ENCODE results near the gene G6PC1. TPM values are rescaled to one million over a fixed set of nuclear protein-coding genes. Genes with fewer than 3 reads are reported as not detected.

Gene G6PC1
- total and polyA plus RNA-seq, 2 of the 13 experiments (the other 11 are each of a cell fraction or from before 2014, with no cell fraction given) = 1.7 to 37.9 TPM

DNA sequence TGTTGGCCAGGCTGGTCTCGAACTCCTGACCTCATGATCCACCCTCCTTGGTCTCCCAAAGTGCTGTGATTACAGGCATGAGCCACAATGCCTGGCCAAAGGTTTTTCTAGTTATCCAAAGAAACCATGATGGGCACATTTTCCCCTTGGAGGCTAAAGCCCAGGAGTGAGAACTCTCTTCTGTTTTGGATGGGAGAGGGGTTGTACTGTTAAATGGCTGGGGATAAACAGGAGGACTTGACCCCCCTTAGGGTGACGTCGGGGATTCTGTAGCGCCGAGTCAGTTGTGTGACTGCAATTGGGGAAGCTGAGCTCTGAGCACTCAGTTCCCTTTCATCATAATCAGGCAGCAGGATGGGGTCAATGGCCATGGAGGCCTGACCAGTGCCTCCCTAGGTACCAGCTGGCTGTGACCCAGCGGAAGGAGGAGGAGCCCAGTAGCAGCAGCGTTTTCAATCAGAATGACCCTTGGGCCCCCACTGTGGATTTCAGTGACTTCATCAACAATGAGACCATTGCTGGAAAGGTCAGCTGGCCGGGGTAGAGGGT, 45.5 kb upstream of the G6PC1 start (continued):
- TF ChIP-seq FOXM1 (CRISPR knock-in tag; IDR thresholded peaks at IDR 0.05) (no peak), ZEB1 (IDR thresholded peaks at IDR 0.05; ENCODE audit: insufficient replicate concordance, low read depth) (no peak), HHEX (CRISPR knock-in tag; IDR thresholded peaks at IDR 0.05) (no peak), EEA1 (CRISPR knock-in tag; IDR thresholded peaks at IDR 0.05; ENCODE audit: borderline replicate concordance) (no peak), ZNF629 (CRISPR knock-in tag; conservative IDR thresholded peaks at IDR 0.05) (no peak), MTA3 (CRISPR knock-in tag; IDR thresholded peaks at IDR 0.05) (no peak)
- TF ChIP-seq, protein P1, sequence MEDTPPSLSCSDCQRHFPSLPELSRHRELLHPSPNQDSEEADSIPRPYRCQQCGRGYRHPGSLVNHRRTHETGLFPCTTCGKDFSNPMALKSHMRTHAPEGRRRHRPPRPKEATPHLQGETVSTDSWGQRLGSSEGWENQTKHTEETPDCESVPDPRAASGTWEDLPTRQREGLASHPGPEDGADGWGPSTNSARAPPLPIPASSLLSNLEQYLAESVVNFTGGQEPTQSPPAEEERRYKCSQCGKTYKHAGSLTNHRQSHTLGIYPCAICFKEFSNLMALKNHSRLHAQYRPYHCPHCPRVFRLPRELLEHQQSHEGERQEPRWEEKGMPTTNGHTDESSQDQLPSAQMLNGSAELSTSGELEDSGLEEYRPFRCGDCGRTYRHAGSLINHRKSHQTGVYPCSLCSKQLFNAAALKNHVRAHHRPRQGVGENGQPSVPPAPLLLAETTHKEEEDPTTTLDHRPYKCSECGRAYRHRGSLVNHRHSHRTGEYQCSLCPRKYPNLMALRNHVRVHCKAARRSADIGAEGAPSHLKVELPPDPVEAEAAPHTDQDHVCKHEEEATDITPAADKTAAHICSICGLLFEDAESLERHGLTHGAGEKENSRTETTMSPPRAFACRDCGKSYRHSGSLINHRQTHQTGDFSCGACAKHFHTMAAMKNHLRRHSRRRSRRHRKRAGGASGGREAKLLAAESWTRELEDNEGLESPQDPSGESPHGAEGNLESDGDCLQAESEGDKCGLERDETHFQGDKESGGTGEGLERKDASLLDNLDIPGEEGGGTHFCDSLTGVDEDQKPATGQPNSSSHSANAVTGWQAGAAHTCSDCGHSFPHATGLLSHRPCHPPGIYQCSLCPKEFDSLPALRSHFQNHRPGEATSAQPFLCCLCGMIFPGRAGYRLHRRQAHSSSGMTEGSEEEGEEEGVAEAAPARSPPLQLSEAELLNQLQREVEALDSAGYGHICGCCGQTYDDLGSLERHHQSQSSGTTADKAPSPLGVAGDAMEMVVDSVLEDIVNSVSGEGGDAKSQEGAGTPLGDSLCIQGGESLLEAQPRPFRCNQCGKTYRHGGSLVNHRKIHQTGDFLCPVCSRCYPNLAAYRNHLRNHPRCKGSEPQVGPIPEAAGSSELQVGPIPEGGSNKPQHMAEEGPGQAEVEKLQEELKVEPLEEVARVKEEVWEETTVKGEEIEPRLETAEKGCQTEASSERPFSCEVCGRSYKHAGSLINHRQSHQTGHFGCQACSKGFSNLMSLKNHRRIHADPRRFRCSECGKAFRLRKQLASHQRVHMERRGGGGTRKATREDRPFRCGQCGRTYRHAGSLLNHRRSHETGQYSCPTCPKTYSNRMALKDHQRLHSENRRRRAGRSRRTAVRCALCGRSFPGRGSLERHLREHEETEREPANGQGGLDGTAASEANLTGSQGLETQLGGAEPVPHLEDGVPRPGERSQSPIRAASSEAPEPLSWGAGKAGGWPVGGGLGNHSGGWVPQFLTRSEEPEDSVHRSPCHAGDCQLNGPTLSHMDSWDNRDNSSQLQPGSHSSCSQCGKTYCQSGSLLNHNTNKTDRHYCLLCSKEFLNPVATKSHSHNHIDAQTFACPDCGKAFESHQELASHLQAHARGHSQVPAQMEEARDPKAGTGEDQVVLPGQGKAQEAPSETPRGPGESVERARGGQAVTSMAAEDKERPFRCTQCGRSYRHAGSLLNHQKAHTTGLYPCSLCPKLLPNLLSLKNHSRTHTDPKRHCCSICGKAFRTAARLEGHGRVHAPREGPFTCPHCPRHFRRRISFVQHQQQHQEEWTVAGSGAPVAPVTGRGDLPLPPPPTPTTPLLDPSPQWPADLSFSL (CRISPR knock-in tag; IDR thresholded peaks at IDR 0.05) = no peak; the same call in 1 of the 2 replicates
- TF ChIP-seq, protein P2, sequence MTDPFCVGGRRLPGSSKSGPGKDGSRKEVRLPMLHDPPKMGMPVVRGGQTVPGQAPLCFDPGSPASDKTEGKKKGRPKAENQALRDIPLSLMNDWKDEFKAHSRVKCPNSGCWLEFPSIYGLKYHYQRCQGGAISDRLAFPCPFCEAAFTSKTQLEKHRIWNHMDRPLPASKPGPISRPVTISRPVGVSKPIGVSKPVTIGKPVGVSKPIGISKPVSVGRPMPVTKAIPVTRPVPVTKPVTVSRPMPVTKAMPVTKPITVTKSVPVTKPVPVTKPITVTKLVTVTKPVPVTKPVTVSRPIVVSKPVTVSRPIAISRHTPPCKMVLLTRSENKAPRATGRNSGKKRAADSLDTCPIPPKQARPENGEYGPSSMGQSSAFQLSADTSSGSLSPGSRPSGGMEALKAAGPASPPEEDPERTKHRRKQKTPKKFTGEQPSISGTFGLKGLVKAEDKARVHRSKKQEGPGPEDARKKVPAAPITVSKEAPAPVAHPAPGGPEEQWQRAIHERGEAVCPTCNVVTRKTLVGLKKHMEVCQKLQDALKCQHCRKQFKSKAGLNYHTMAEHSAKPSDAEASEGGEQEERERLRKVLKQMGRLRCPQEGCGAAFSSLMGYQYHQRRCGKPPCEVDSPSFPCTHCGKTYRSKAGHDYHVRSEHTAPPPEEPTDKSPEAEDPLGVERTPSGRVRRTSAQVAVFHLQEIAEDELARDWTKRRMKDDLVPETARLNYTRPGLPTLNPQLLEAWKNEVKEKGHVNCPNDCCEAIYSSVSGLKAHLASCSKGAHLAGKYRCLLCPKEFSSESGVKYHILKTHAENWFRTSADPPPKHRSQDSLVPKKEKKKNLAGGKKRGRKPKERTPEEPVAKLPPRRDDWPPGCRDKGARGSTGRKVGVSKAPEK (CRISPR knock-in tag; IDR thresholded peaks at IDR 0.05; ENCODE audit: borderline replicate concordance) = no peak
- TF ChIP-seq, protein P3, sequence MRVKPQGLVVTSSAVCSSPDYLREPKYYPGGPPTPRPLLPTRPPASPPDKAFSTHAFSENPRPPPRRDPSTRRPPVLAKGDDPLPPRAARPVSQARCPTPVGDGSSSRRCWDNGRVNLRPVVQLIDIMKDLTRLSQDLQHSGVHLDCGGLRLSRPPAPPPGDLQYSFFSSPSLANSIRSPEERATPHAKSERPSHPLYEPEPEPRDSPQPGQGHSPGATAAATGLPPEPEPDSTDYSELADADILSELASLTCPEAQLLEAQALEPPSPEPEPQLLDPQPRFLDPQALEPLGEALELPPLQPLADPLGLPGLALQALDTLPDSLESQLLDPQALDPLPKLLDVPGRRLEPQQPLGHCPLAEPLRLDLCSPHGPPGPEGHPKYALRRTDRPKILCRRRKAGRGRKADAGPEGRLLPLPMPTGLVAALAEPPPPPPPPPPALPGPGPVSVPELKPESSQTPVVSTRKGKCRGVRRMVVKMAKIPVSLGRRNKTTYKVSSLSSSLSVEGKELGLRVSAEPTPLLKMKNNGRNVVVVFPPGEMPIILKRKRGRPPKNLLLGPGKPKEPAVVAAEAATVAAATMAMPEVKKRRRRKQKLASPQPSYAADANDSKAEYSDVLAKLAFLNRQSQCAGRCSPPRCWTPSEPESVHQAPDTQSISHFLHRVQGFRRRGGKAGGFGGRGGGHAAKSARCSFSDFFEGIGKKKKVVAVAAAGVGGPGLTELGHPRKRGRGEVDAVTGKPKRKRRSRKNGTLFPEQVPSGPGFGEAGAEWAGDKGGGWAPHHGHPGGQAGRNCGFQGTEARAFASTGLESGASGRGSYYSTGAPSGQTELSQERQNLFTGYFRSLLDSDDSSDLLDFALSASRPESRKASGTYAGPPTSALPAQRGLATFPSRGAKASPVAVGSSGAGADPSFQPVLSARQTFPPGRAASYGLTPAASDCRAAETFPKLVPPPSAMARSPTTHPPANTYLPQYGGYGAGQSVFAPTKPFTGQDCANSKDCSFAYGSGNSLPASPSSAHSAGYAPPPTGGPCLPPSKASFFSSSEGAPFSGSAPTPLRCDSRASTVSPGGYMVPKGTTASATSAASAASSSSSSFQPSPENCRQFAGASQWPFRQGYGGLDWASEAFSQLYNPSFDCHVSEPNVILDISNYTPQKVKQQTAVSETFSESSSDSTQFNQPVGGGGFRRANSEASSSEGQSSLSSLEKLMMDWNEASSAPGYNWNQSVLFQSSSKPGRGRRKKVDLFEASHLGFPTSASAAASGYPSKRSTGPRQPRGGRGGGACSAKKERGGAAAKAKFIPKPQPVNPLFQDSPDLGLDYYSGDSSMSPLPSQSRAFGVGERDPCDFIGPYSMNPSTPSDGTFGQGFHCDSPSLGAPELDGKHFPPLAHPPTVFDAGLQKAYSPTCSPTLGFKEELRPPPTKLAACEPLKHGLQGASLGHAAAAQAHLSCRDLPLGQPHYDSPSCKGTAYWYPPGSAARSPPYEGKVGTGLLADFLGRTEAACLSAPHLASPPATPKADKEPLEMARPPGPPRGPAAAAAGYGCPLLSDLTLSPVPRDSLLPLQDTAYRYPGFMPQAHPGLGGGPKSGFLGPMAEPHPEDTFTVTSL (CRISPR knock-in tag; IDR thresholded peaks at IDR 0.05; ENCODE audit: borderline replicate concordance) = 0 out of 2 replicates have a peak, but pooled peaks have one; percentile 10
- TF ChIP-seq, protein P4, sequence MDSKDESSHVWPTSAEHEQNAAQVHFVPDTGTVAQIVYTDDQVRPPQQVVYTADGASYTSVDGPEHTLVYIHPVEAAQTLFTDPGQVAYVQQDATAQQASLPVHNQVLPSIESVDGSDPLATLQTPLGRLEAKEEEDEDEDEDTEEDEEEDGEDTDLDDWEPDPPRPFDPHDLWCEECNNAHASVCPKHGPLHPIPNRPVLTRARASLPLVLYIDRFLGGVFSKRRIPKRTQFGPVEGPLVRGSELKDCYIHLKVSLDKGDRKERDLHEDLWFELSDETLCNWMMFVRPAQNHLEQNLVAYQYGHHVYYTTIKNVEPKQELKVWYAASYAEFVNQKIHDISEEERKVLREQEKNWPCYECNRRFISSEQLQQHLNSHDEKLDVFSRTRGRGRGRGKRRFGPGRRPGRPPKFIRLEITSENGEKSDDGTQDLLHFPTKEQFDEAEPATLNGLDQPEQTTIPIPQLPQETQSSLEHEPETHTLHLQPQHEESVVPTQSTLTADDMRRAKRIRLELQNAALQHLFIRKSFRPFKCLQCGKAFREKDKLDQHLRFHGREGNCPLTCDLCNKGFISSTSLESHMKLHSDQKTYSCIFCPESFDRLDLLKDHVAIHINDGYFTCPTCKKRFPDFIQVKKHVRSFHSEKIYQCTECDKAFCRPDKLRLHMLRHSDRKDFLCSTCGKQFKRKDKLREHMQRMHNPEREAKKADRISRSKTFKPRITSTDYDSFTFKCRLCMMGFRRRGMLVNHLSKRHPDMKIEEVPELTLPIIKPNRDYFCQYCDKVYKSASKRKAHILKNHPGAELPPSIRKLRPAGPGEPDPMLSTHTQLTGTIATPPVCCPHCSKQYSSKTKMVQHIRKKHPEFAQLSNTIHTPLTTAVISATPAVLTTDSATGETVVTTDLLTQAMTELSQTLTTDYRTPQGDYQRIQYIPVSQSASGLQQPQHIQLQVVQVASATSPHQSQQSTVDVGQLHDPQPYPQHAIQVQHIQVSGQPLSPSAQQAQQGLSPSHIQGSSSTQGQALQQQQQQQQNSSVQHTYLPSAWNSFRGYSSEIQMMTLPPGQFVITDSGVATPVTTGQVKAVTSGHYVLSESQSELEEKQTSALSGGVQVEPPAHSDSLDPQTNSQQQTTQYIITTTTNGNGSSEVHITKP (CRISPR knock-in tag; IDR thresholded peaks at IDR 0.05; ENCODE audit: low read depth) = no peak

Measured in HepG2 (cell line).